Vagina (tissue), 2 donors: ENCODE results near the gene HDAC10.

Experiments used
- CTCF ChIP-seq, 3 experiments: fragments of 450-650 bp in 2 of 3; fragments of 200-600 bp in 1 of 3; sonication (generic) in 1 of 3; IDR thresholded peaks; one replicate each; pipeline ENCODE4 v1.5.1; 2017 to 2019; ENCODE audit warnings: antibody characterized with exemption in 3 of 3, mild to moderate bottlenecking in 2 of 3, moderate library complexity in 2 of 3
- POLR2A ChIP-seq, 2 donors: fragments of 450-650 bp; IDR thresholded peaks; one replicate each; pipeline ENCODE4 v1.6.1; 2017; ENCODE audit warnings: antibody characterized with exemption in 2 of 2, mild to moderate bottlenecking in 2 of 2, moderate library complexity in 2 of 2
- POLR2AphosphoS5 ChIP-seq, 2 donors: sonication (generic); formaldehyde crosslinking; IDR thresholded peaks; one replicate each; pipeline ENCODE4 v1.9.0; 2017; ENCODE audit warnings: antibody characterized with exemption in 2 of 2, mild to moderate bottlenecking in 2 of 2, low read depth in 1 of 2; ENCODE audit not compliant: insufficient read depth in 1 of 2

DNA sequence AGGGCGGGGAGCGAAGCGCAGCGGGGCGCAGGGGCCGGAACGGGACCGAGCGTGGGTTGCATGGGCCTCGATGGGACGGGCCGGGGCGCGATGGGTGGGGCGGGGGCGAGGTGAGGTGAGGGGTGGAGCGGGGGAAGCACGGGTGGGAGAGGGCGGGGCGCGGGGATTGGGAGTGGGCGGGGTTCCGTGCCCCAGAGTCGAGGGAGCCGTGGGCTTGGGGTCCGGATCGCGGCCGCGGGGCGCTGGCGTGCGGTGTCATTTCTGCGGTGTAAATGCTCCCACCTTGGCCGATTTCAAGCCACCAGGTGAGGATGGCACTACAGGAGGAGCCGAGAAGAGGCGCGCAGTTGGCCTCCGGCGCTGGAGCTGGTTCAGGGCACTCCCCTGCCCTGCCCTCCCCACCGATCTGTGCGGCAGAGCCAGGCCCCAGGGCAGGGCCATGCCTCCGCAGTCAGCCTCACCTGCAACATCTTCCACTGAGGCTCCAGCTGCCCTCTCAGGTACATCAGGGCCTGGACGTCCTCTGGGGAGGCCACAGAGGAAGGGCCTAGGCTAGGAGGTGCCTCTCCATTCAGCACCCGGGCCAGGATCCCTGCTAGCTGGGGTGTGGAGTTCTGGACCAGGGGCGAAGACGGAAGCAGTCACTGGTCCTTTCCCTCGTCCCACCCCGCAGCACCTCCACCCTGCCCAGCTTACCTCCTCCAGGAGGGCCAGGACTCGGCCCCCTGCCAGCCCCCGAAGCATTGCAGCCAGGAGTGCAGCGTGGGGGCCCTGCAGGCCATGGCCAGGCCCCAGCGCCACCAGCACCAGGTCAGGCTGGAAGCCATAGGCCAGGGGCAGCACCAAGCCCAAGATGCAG is 5.6 kb downstream of the HDAC10 start:
- TF ChIP-seq CTCF (IDR thresholded peaks at IDR 0.05) = peak in 1 of 3 experiments; percentile 7
- no peak for TF ChIP-seq POLR2AphosphoS5 (IDR thresholded peaks at IDR 0.05; ENCODE audit: insufficient read depth in 1 of 2, low read depth in 1 of 2)
- TF ChIP-seq POLR2A (IDR thresholded peaks at IDR 0.05) = no peak
